SJSA1 (cell line): ENCODE results near the gene XPO5. TPM values are rescaled to one million over a fixed set of nuclear protein-coding genes. Genes with fewer than 3 reads are reported as not detected.

Experiments used
- DNase-seq, 2 experiments: peaks; one replicate each; pipeline ENCODE4 v3.0.0-alpha.2; 2015 to 2020; ENCODE audit warnings: low spot score in 2 of 2, low read depth in 1 of 2
- H3K27ac ChIP-seq: fragments of 250-450 bp; sonication (Bioruptor Pico); 2 replicates; pipeline ENCODE4 v1.5.1; 2020; ENCODE audit warnings: mild to moderate bottlenecking, moderate library complexity
- H3K27me3 ChIP-seq: fragments of 250-450 bp; sonication (Bioruptor Pico); replicated peaks from 2 replicates; pipeline ENCODE4 v1.5.1; 2020; ENCODE audit warnings: mild to moderate bottlenecking, moderate library complexity
- H3K36me3 ChIP-seq: fragments of 250-450 bp; sonication (Bioruptor Pico); 2 replicates; pipeline ENCODE4 v1.5.1; 2020; ENCODE audit warnings: mild to moderate bottlenecking
- H3K4me1 ChIP-seq: fragments of 250-450 bp; sonication (Bioruptor Pico); replicated peaks from 2 replicates; pipeline ENCODE4 v1.6.1; 2021; ENCODE audit warnings: mild to moderate bottlenecking
- H3K4me3 ChIP-seq: fragments of 250-450 bp; sonication (Bioruptor Pico); 2 replicates; pipeline ENCODE4 v1.5.1; 2020; ENCODE audit warnings: mild to moderate bottlenecking
- H3K9me3 ChIP-seq: fragments of 250-450 bp; sonication (Bioruptor Pico); replicated peaks from 2 replicates; pipeline ENCODE4 v1.5.1; 2020; ENCODE audit warnings: mild to moderate bottlenecking
- total RNA-seq: library from RNA; depleted of rRNA; stranded (reverse); fragments of >200 nt; shearing (Covaris generic); gene quantifications from 2 replicates; pipeline ENCODE4 v1.2.3, GENCODE V29; 2014; rRNA removed

XPO5 gene
- 35.8 and 81.8 TPM in 2 replicates for total RNA-seq

DNA sequence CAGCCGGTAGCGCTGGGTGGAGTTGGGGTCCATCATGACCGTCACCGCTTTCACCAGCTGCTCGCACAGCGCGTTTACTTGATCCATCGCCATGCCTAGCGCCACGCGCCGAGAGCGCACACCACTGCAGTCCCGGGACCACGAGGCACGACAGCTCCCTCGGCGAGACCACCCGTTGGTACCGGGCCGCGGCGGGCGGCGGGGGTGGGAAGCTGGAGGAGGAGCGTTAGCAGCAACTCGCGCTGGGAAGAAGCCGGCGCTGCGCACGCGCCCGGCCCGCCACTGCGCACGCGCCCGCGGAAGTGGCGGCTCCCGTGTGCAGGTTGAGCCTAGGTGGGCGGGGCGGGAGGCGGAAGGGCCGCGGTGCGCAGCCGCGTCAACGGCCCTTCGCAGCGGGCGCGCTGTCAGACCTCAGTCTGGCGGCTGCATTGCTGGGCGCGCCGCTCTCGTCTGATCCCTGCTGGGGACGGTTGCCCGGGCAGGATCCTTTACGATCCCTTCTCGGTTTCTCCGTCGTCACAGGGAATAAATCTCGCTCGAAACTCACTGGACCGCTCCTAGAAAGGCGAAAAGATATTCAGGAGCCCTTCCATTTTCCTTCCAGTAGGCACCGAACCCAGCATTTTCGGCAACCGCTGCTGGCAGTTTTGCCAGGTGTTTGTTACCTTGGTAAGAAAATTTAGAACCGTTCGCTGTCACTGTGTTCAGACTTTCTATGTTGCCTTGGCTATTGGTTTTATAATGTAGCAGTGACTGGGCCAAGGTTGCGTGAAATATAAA, at the start of gene XPO5, which contains the start of gene POLH:
Gene XPO5, minus strand, starts transcription at position 267 of the 780 bp plus-strand sequence. Its CDS starts 174 bp downstream, at position 93.
Gene POLH, plus strand, starts transcription at position 414 of the 780 bp plus-strand sequence. CDS start 6,135 bp downstream, outside the sequence.
- peaks cover 32% of the 10 kb centered on the region for H3K36me3 ChIP-seq
- peak within 1 kb of the TSS; percentile 76 for H3K4me3 ChIP-seq
- DNase-seq: peak; percentile 92 to 93
- H3K27ac ChIP-seq: peak within 1 kb of the TSS; percentile 40
- no peaks in the 10 kb centered on the region for H3K9me3 ChIP-seq
- 0 out of 2 replicates have a peak, but pooled peaks cover 3% of the 10 kb centered on the region for H3K4me1 ChIP-seq
- no peaks in the 10 kb centered on the region for H3K27me3 ChIP-seq

DNA sequence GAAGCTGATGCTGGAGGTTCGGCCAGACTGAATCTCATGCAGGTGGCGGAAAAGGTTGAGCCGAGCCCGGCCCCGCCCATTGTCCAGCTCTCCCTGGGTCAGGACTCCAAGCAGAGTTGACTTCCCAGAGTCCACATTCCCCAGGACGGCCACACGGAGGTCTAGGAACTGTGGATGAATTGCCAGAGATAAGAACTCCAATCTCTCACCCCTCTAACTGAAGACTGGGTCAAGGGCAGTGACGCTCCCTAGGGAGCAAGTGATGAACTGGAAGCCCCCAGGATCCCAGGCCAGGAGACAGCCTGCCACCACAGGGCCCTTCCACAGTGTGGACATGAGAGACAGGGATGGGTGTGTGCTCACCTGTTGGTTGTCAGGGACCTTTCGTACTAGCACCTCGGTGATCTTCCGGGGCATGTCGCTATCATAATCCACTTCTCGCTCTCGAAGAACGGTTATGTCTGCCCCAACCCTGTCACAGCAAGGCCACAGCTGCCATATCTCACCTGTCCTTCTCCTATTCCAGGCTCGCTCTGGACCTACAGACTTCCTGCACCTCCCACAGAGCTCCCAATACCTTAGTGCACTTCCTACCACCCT, 49.7 kb upstream of the XPO5 start:
- no peak for DNase-seq
- peaks cover 78% of the 10 kb centered on the region for H3K36me3 ChIP-seq
- H3K27ac ChIP-seq: no peak overlapping the region

DNA sequence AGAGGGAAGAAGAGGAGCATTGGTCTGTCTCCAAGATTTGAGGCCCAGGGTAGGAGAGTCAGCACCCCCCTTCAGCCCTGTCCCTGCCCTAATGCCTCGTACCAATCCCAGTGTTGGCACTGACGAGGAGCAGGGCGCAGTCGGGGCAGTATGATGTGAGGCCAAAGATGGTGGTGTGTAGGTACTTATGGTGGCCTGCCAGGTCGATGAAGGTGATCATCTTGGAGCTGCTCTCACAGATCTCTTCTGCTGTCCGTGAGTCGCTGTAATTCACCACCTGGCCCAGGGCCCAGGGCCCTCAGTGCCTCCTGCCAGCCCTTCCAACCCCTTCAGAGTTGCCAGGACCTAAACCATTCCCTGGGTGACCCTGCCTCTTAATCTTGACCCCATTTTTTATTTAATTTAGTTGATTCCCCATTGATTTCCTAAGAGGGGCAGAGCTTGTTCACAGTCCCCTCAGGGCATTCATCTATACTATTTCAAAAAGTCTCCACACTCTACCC, 49.0 kb upstream of the XPO5 start:
- no peak overlapping the region for H3K27ac ChIP-seq
- DNase-seq: no peak
- H3K36me3 ChIP-seq: peaks cover 82% of the 10 kb centered on the region

More for the DNA sequence above, 49.7 kb upstream of the XPO5 start:
- no peak overlapping the region for H3K4me3 ChIP-seq
- H3K9me3 ChIP-seq: no peaks in the 10 kb centered on the region; the same call in 1 of the 2 replicates
- no peaks in the 10 kb centered on the region for H3K27me3 ChIP-seq
- peaks cover 29% of the 10 kb centered on the region for H3K4me1 ChIP-seq

DNA sequence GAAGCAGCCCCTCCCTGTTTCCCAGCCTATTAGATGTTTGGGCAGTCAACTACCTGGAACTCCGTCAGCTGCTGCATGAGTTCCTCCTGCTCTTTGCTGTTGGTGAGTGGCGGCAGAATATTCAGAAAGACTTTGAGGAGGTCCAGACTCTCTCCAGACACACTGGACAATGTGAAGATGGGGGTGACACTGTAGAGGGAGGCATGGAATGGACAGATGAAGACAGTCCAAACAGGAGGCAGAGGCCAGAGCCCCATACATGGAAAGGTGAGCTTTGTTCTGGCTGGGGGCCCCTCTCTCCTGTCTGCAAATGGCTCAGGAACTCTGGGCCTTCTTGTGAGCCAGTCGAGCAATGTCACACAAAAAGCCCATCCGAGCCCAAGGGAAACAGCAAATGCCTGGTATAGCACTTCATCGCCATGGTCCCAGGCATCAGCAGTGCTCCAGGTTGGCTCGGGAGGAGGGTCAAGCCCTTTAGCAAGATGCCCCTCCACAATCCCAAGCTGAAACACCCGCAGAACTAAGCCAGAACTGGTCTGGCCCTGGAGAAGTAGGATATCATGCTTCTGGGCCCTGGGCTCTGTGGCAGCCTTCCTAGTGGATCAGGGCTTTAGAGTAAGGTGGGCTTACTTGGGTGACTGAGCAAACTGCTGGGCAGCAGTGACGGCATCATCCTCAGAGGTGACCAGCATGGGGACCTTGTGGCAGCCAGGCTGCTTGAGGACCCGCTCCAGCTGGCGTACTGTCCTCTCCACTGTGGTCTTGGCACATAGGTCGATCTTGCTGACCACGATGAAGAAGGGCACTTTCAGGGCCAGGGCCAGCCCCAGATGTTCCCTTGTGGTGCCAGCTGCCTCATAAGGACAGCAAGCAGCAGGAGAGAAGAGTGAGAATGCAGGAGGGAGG, 48.3 kb upstream of the XPO5 start:
- H3K27me3 ChIP-seq: no peaks in the 10 kb centered on the region
- H3K4me3 ChIP-seq: no peak overlapping the region
- H3K4me1 ChIP-seq: peaks cover 21% of the 10 kb centered on the region
- H3K27ac ChIP-seq: no peak overlapping the region
- no peak for DNase-seq
- peaks cover 88% of the 10 kb centered on the region for H3K36me3 ChIP-seq
- H3K9me3 ChIP-seq: no peaks in the 10 kb centered on the region; the same call in 1 of the 2 replicates

More for the DNA sequence above, 49.0 kb upstream of the XPO5 start:
- H3K4me3 ChIP-seq: no peak overlapping the region
- no peaks in the 10 kb centered on the region for H3K27me3 ChIP-seq
- H3K9me3 ChIP-seq: no peaks in the 10 kb centered on the region; the same call in 1 of the 2 replicates
- H3K4me1 ChIP-seq: peaks cover 24% of the 10 kb centered on the region

DNA sequence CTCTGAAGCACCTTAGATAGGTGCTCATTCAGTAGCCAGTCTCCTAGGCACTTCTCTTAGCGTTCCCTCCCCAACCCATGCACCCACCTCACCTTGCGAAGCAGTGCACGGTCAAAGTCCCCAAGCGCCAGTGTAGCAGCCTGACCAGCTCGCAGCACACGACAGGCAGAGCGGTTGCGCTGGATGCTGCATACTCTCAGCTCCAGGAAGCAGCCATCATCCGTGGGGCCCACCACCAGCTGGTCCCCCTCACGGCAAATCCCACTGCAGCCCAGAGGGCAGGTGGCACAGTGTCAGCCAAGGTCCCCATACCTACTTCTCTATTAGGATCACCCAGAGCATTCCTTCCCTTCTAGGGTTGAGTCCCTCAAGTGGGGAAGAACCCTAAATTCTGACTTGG, 46.7 kb upstream of the XPO5 start:
- H3K27me3 ChIP-seq: no peaks in the 10 kb centered on the region
- H3K4me3 ChIP-seq: no peak overlapping the region
- peaks cover 92% of the 10 kb centered on the region for H3K36me3 ChIP-seq
- DNase-seq: no peak
- no peaks in the 10 kb centered on the region for H3K9me3 ChIP-seq
- H3K4me1 ChIP-seq: peaks cover 15% of the 10 kb centered on the region
- H3K27ac ChIP-seq: no peak overlapping the region

DNA sequence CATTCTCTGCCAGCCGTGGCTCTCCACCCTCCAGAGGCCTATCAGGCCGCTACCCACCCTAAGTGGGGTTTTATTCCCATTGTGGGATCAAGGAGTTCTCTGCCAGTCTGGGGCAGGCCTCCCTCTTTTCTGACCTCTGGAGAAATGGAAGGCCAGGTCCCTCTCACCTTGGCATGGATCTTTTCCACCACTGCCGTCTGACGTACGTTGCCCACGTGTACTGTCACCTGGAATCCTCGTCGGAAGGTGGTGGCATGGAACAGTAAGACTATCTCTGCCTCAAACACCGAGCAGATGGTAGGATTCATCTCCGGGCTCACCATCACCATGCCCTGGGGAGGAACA, 46.0 kb upstream of the XPO5 start:
- H3K4me1 ChIP-seq: peaks cover 8% of the 10 kb centered on the region
- no peaks in the 10 kb centered on the region for H3K27me3 ChIP-seq
- no peak for DNase-seq
- no peak overlapping the region for H3K27ac ChIP-seq
- no peaks in the 10 kb centered on the region for H3K9me3 ChIP-seq
- no peak overlapping the region for H3K4me3 ChIP-seq
- H3K36me3 ChIP-seq: peaks cover 95% of the 10 kb centered on the region

DNA sequence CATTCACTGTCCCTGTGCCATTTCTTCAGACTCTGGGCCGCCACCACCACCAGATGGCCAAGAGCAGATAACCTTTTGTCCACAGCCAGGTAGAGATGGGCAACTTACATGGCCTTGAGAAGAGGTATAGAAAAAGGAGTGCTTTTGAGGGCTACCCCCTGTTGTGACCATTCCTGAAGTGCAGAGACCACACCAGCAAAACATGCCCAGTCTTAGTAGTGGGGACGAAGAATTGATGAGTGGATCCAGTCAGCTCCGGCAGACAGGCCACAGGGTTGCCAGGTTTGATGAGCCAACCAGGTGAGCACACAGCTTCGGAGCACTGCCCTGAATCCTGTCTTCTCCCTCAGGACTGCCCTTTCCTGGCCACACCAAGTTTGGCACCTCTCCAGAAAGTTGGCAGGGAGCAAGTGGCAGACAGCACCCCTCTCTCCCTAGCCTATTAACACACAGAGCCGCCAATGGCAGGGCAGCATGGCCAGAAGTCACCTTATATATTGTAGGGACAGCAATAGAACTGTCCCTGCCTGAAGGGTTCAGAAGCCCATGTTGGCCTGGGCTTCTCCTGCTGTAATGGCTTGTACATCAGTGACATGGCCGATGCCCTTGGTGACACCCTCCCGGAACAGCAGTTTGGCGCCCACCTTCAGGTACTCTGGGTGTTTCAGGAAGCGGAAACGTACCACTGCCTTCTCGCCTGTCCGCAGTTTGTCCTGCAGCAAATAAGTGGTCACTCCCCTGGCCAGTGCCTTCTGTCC, 45.4 kb upstream of the XPO5 start:
- Histone ChIP-seq H3K4me1 (peaks cover 2% of the 10 kb centered on the region), H3K27me3 (no peaks in the 10 kb centered on the region), H3K36me3 (peaks cover 95% of the 10 kb centered on the region), H3K27ac (no peak overlapping the region), H3K9me3 (no peaks in the 10 kb centered on the region), H3K4me3 (no peak overlapping the region)
- no peak for DNase-seq

DNA sequence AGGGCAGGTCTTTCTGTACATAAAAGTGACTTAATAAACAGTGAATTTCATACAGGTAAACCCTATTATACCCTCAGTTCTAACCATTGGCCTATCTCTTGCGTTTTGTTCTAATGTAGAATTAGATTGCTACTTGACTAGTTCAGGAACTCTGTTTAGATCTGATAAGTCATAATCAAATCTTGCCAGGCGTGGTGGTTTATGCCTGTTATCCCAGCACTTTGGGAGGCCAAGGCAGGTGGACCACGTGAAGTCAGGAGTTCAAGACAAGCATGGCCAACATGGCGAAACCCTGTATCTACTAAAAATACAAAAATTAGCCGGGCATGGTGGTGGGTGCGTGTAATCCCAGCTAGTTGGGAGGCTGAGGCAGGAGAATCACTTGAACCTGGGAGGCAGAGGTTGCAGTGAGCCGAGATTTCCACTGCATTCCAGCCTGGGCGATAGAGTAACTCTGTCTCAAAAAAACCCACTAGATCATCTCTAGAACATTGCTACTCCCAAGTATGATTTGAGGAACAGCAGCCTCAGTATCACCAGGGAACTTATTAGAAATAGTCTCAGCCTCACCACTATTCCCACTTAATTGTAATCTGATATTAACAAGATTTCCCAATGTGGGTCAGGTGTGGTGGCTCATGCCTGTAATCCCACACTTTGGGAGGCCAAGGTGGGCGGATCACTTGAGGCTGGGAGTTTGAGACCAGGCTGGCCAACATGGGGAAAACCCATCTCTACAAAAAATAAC, 41.1 kb upstream of the XPO5 start:
- no peak for DNase-seq
- Histone ChIP-seq H3K27me3 (no peaks in the 10 kb centered on the region), H3K4me3 (no peak overlapping the region), H3K9me3 (no peaks in the 10 kb centered on the region), H3K4me1 (peaks cover 4% of the 10 kb centered on the region; the same call in 1 of the 2 replicates), H3K36me3 (peaks cover 93% of the 10 kb centered on the region), H3K27ac (no peak overlapping the region)

DNA sequence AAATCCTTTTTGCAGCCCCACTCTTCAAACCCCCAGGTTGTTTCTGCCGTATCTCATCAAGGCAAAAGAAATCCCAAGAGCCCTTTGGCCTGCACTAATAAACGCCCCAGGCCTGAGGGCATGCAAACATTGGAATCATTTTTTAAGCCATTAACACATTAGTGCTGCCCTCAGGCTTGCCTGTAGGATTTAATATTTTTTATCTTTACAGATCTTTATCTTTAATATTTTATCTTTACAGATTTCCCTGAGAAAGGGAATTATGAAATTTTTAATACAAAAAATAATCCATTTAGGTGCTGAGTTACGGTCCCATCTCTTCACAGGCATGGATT, 38.5 kb upstream of the XPO5 start:
- no peak overlapping the region for H3K27ac ChIP-seq
- no peaks in the 10 kb centered on the region for H3K9me3 ChIP-seq
- H3K36me3 ChIP-seq: peaks cover 94% of the 10 kb centered on the region
- DNase-seq: no peak
- no peak overlapping the region for H3K4me3 ChIP-seq
- H3K27me3 ChIP-seq: no peaks in the 10 kb centered on the region
- H3K4me1 ChIP-seq: peaks cover 4% of the 10 kb centered on the region; the same call in 1 of the 2 replicates

DNA sequence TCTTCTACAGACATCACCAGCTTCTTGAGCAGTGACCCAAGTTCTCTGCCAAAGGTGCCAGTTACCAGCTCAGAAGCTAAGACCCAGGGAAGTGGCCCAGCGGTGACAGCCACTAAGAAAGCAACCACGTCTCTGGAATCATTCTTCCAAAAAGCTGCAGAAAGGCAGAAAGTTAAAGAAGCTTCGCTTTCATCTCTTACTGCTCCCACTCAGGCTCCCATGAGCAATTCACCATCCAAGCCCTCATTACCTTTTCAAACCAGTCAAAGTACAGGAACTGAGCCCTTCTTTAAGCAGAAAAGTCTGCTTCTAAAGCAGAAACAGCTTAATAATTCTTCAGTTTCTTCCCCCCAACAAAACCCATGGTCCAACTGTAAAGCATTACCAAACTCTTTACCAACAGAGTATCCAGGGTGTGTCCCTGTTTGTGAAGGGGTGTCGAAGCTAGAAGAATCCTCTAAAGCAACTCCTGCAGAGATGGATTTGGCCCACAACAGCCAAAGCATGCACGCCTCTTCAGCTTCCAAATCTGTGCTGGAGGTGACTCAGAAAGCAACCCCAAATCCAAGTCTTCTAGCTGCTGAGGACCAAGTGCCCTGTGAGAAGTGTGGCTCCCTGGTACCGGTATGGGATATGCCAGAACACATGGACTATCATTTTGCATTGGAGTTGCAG, 38.0 kb upstream of the XPO5 start:
- peaks cover 4% of the 10 kb centered on the region; the same call in 1 of the 2 replicates for H3K4me1 ChIP-seq
- H3K36me3 ChIP-seq: peaks cover 95% of the 10 kb centered on the region
- no peaks in the 10 kb centered on the region for H3K27me3 ChIP-seq
- no peak overlapping the region for H3K4me3 ChIP-seq
- no peaks in the 10 kb centered on the region for H3K9me3 ChIP-seq
- no peak for DNase-seq
- H3K27ac ChIP-seq: no peak overlapping the region; the same call in 1 of the 2 replicates

DNA sequence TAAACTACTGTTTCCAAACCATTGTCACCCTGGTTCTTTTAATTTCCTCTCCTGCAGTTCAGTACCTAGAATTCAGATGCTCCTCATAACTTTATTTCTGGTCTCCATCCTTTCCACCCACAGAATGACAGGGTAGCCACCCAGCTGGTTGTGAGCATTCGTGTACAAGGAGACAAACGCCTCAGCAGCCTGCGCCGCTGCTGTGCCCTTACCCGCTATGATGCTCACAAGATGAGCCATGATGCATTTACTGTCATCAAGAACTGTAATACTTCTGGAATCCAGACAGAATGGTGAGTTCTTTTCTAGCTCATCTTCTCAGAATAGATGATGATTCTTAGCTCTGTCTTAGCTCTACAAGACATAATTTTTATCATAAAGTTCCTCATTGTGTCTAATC, 34.6 kb upstream of the XPO5 start:
- DNase-seq: no peak
- no peaks in the 10 kb centered on the region for H3K9me3 ChIP-seq
- H3K36me3 ChIP-seq: peaks cover 94% of the 10 kb centered on the region
- H3K27me3 ChIP-seq: no peaks in the 10 kb centered on the region
- peaks cover 4% of the 10 kb centered on the region; the same call in 1 of the 2 replicates for H3K4me1 ChIP-seq
- H3K27ac ChIP-seq: no peak overlapping the region
- no peak overlapping the region for H3K4me3 ChIP-seq

DNA sequence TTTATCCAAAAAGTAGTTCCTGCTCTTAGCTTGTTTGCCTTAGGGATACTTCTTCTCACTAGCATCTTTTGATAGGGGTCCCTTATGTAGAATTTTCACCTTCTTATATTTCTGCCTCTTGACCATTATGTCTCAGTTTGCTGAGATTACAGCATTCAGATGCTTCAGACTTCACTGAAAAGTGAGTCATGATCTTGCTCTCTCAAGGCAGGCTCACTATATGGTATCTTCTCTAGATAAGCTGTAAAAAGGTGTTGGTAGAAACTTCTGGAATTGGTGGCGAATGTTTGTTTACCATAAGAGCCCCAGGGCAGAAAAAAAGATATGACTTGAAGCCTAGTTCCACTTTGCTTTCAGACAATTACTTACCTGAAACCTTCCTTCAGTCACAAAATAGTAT, 33.6 kb upstream of the XPO5 start:
- Histone ChIP-seq H3K4me3 (no peak overlapping the region), H3K9me3 (no peaks in the 10 kb centered on the region), H3K4me1 (peaks cover 4% of the 10 kb centered on the region; the same call in 1 of the 2 replicates), H3K27me3 (no peaks in the 10 kb centered on the region), H3K36me3 (peaks cover 92% of the 10 kb centered on the region), H3K27ac (no peak overlapping the region)
- DNase-seq: no peak
